ENCODE measurements around the gene EFHD2.

Gene EFHD2

DNA sequence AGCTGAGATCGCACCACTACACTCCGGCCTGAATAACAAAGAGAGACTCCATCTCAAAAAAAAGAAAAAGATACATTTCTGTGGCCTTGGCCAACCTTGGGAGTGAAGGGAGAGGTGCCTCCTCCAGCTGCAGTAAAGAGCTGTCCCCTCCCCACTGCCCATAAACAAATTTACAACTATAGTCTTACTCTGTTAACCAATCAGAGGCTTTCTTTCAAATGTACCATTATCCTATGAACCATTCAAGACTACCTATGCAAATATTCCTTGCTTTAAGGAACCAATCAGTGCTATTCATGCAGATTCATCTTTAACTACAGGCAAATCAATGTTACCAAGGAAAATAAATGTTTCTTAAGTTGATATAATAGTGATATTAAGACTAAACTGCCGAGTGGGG, 67.2 kb downstream of the EFHD2 start:
- no peak for DNase-seq (ENCODE audit: low read depth)

- DNase-seq (ENCODE audit: low read depth): no peak
Observed at GRCh38 chr1:15477646-15478212, 68.0 kb downstream of the EFHD2 start.
